ENCODE measurements around the gene OS9. TPM values are rescaled to one million over a fixed set of nuclear protein-coding genes. Genes with fewer than 3 reads are reported as not detected.

The OS9 gene
- total and polyA plus RNA-seq, 4 donors, result 136 to 357 (median 216) TPM

- Histone ChIP-seq H3K27ac (ENCODE audit: low read depth in 1 of 2, low read length in 2 of 2) (no peak overlapping the region), H3K27me3 (ENCODE audit: control insufficient read depth in 4 of 4, insufficient read depth in 4 of 4, low read length in 3 of 4) (peaks cover 0 to 10% (median 4%) of the 10 kb centered on the region in 4 donors), H3K4me1 (ENCODE audit: control insufficient read depth in 4 of 4, insufficient read depth in 4 of 4, low read length in 3 of 4) (peaks cover 3 to 22% (median 15%) of the 10 kb centered on the region in 4 donors), H3K9me3 (ENCODE audit: control insufficient read depth in 4 of 4, low read length in 3 of 4) (no peaks in the 10 kb centered on the region), H3K4me3 (ENCODE audit: low read depth in 1 of 3, low read length in 3 of 3) (no peak overlapping the region), H3K36me3 (ENCODE audit: control insufficient read depth in 4 of 4, insufficient read depth in 3 of 4, low read depth in 1 of 4, low read length in 3 of 4) (no peaks in the 10 kb centered on the region), H3K9ac (ENCODE audit: low read depth in 1 of 2, low read length in 2 of 2) (no peak overlapping the region)
- DNase-seq (ENCODE audit: low spot score), result no peak
- TF ChIP-seq ATF3 (IDR thresholded peaks at IDR 0.05), result no peak
- TF ChIP-seq HNF4G (IDR thresholded peaks at IDR 0.05), result no peak
- TF ChIP-seq RAD21 (IDR thresholded peaks at IDR 0.05), result peak in 1 of 2 donors; percentile 37
- TF ChIP-seq YY1 (IDR thresholded peaks at IDR 0.05), result no peak
- no peak for TF ChIP-seq FOXA1 (IDR thresholded peaks at IDR 0.05)
- TF ChIP-seq TAF1 (conservative IDR thresholded peaks at IDR 0.05), result no peak
- no peak for TF ChIP-seq FOXA2 (IDR thresholded peaks at IDR 0.05)
- 21% methylated on average over 49 of the region's 49 CpGs for WGBS
Measured at GRCh38 chr12:57735952-57736740, 42.2 kb downstream of the OS9 start.

GRCh38 chr12:57736741-57737466 lies 43.0 kb downstream of the OS9 start:
- Histone ChIP-seq H3K27ac (ENCODE audit: low read depth in 1 of 2, low read length in 2 of 2) (no peak overlapping the region), H3K36me3 (ENCODE audit: control insufficient read depth in 4 of 4, insufficient read depth in 3 of 4, low read depth in 1 of 4, low read length in 3 of 4) (no peaks in the 10 kb centered on the region), H3K4me1 (ENCODE audit: control insufficient read depth in 4 of 4, insufficient read depth in 4 of 4, low read length in 3 of 4) (peaks cover 3 to 22% (median 15%) of the 10 kb centered on the region in 4 donors), H3K9me3 (ENCODE audit: control insufficient read depth in 4 of 4, low read length in 3 of 4) (no peaks in the 10 kb centered on the region), H3K9ac (ENCODE audit: low read depth in 1 of 2, low read length in 2 of 2) (no peak overlapping the region), H3K27me3 (ENCODE audit: control insufficient read depth in 4 of 4, insufficient read depth in 4 of 4, low read length in 3 of 4) (peaks cover 0 to 10% (median 4%) of the 10 kb centered on the region in 4 donors), H3K4me3 (ENCODE audit: low read depth in 1 of 3, low read length in 3 of 3) (peak overlapping the region in 1 of 3 donors; percentile 24)
- no peak for DNase-seq (ENCODE audit: low spot score)
- TF ChIP-seq ZBTB33 (IDR thresholded peaks at IDR 0.05) (no peak), JUND (IDR thresholded peaks at IDR 0.05) (no peak), TAF1 (conservative IDR thresholded peaks at IDR 0.05) (no peak), SP1 (IDR thresholded peaks at IDR 0.05) (no peak), YY1 (IDR thresholded peaks at IDR 0.05) (no peak), EGR1 (IDR thresholded peaks at IDR 0.05; ENCODE audit: low read depth in 2 of 2) (no peak), ATF3 (IDR thresholded peaks at IDR 0.05) (no peak), FOXA1 (IDR thresholded peaks at IDR 0.05) (no peak), MAX (IDR thresholded peaks at IDR 0.05) (no peak), RXRA (IDR thresholded peaks at IDR 0.05) (no peak), HNF4G (IDR thresholded peaks at IDR 0.05) (no peak), HNF4A (conservative IDR thresholded peaks at IDR 0.05) (no peak)
- WGBS, result 26% methylated on average over 31 of the region's 31 CpGs
